Mesothelial cell of epicardium (in vitro differentiated cells): ENCODE measurements around the gene CABP1. TPM values are rescaled to one million over a fixed set of nuclear protein-coding genes. Genes with fewer than 3 reads are reported as not detected.

Source experiments
- DNase-seq, 2 experiments: peaks; one replicate each; pipeline ENCODE4 v3.0.0; 2021; ENCODE audit warnings: low spot score in 2 of 2; ENCODE audit not compliant: unreplicated experiment in 2 of 2
- H3K27ac Mint-ChIP-seq: 2 replicates; pipeline ENCODE4 v1.8.0; 2021; ENCODE audit warnings: mixed read lengths
- H3K27me3 Mint-ChIP-seq: 2 replicates; pipeline ENCODE4 v1.8.0; 2021; ENCODE audit warnings: low read depth, mixed read lengths
- H3K36me3 Mint-ChIP-seq: 2 replicates; pipeline ENCODE4 v1.8.0; 2021; ENCODE audit warnings: mixed read lengths
- H3K4me1 Mint-ChIP-seq: 2 replicates; pipeline ENCODE4 v1.8.0; 2021; ENCODE audit warnings: mixed read lengths
- H3K4me3 Mint-ChIP-seq: 2 replicates; pipeline ENCODE4 v1.8.0; 2021; ENCODE audit warnings: mild to moderate bottlenecking, moderate library complexity, mixed read lengths
- H3K9me3 Mint-ChIP-seq: 2 replicates; pipeline ENCODE4 v1.8.0; 2021; ENCODE audit warnings: mixed read lengths
- total RNA-seq: library from RNA; stranded (reverse); gene quantifications from 3 replicates; pipeline ENCODE4 v1.2.1, GENCODE V29; 2021
- TF ChIP-seq, protein P1 (sequence below): fragments of 200-600 bp; sonication (generic); IDR thresholded peaks from one replicate; pipeline ENCODE4 v1.5.0; 2021; ENCODE audit warnings: antibody characterized with exemption; ENCODE audit not compliant: unreplicated experiment

Gene CABP1
- total RNA-seq, 1 donor from 2014 or later, result 1.1 TPM

DNA sequence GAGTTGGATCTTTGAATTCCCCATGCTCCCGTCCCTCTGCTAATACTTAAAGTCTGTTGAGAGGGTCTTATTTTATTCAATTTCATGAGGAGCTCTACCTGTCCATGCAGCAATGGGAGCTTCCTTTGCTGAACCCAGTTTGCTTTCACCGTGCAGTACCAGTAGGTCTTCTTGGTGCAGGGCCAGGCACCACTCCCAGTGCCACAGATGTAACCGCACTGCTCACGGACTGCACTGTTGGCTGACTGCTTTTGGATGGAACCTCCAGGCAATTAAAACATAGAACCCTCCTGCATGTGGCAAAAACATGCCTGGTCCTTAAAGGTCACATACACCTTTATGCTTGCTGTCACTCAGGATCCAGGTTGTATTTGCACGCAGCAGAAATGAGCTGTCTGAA is 9.3 kb upstream of the CABP1 start:
- H3K4me3 Mint-ChIP-seq, result no peak overlapping the region
- no peaks in the 10 kb centered on the region for H3K9me3 Mint-ChIP-seq
- DNase-seq, result no peak
- no peaks in the 10 kb centered on the region for H3K4me1 Mint-ChIP-seq
- H3K27me3 Mint-ChIP-seq, result peaks cover 27% of the 10 kb centered on the region
- H3K36me3 Mint-ChIP-seq, result no peaks in the 10 kb centered on the region
- TF ChIP-seq, protein P1, sequence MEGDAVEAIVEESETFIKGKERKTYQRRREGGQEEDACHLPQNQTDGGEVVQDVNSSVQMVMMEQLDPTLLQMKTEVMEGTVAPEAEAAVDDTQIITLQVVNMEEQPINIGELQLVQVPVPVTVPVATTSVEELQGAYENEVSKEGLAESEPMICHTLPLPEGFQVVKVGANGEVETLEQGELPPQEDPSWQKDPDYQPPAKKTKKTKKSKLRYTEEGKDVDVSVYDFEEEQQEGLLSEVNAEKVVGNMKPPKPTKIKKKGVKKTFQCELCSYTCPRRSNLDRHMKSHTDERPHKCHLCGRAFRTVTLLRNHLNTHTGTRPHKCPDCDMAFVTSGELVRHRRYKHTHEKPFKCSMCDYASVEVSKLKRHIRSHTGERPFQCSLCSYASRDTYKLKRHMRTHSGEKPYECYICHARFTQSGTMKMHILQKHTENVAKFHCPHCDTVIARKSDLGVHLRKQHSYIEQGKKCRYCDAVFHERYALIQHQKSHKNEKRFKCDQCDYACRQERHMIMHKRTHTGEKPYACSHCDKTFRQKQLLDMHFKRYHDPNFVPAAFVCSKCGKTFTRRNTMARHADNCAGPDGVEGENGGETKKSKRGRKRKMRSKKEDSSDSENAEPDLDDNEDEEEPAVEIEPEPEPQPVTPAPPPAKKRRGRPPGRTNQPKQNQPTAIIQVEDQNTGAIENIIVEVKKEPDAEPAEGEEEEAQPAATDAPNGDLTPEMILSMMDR, result no peak
- H3K27ac Mint-ChIP-seq, result no peak overlapping the region

DNA sequence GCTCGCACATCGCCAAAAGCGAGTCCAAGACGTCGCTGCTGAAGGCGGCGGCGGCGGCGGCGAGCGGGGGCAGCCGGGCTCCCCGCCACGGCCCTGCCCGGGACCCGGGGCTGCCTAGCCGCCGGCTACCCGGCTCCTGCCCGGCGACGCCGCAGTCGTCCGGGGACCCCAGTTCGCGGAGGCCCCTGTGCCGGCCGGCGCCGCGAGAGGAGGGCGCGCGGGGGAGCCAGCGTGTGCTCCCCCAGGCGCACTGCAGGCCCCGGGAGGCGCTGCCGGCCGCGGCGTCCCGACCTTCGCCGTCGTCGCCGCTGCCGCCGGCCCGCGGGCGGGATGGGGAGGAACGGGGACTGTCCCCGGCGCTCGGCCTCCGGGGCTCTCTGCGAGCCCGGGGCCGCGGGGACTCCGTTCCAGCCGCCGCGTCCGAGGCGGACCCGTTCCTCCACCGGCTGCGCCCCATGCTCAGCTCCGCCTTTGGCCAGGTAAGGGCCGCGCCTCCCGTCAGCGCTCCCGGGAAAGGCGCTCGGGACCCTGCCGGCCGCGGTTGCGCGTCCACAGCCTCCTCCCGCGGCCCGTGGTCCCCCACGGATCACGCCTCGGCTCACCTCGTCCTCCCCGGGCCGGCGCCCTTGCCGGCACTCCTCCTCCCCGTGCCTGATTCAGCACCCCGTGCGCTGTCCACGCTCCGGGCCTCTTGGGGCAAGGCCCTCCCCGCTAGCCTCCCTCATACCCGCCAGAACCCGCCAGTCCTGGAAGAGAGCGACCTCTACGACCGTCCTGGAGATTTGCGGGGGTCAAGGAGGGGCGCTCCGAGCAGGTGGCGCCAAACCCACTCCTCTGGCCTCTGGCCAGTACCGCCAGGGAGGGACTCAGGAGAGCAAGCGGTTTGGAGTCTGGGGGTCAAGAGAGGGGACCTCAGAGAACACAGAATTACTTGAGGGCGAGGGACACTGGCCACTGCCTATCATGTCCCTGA is 721 bp downstream of the CABP1 start:
- H3K9me3 Mint-ChIP-seq, result no peaks in the 10 kb centered on the region
- H3K27me3 Mint-ChIP-seq, result peaks cover 82% of the 10 kb centered on the region
- H3K4me1 Mint-ChIP-seq, result peaks cover 5% of the 10 kb centered on the region
- DNase-seq, result peak; percentile 37 to 80
- TF ChIP-seq, protein P1, result no peak
- no peaks in the 10 kb centered on the region for H3K36me3 Mint-ChIP-seq
- no peak overlapping the region for H3K27ac Mint-ChIP-seq
- peak overlapping the region; percentile 64 for H3K4me3 Mint-ChIP-seq

DNA sequence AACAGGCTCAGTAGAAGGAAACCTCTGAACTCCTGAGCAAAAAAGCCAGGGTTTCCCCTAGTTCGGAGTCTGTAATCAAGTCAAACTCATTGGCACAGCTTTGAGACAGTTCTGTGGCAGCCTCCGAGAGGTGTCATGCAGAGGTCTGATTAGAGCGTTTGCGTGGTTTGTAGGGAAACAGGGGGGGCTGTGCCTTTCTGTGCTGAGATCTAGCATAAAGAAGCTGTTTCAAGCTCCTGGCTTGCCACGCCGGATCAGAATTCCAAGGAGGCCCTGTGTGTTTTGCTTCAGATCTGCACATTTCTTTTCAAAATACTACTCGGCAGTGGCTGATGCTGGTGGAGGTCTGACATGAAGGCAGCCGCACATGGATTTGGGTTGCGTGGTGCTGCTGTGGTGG is 1.7 kb downstream of the CABP1 start:
- TF ChIP-seq, protein P1, result no peak
- DNase-seq, result no peak
- peaks cover 5% of the 10 kb centered on the region for H3K4me1 Mint-ChIP-seq
- no peaks in the 10 kb centered on the region for H3K9me3 Mint-ChIP-seq
- H3K36me3 Mint-ChIP-seq, result no peaks in the 10 kb centered on the region
- peaks cover 84% of the 10 kb centered on the region for H3K27me3 Mint-ChIP-seq
- no peak overlapping the region for H3K27ac Mint-ChIP-seq
- H3K4me3 Mint-ChIP-seq, result peak overlapping the region; percentile 64

DNA sequence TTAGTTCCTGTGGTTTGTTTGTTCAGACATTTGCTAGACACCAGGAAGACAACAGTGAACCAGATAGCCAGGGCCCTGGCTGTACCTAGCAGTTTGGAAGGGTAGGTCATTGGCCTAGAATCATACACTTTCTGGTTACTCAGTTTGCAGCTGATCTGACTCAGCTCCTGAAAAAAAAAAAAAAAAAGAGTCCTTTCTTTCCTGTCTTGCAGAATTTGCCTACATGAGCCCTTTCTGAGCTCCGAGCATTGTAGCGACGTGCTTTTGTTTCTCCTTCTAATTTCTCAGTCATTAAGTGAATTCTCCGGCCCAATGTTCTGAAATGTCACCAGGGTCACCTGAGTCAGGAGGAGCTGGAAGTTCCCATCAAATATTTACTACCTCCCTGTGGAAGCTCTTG is 2.4 kb downstream of the CABP1 start:
- Mint-ChIP-seq H3K27me3 (peaks cover 79% of the 10 kb centered on the region), H3K27ac (no peak overlapping the region), H3K36me3 (no peaks in the 10 kb centered on the region), H3K4me3 (no peak overlapping the region), H3K9me3 (no peaks in the 10 kb centered on the region), H3K4me1 (peaks cover 5% of the 10 kb centered on the region)
- TF ChIP-seq, protein P1, result no peak
- DNase-seq, result no peak

DNA sequence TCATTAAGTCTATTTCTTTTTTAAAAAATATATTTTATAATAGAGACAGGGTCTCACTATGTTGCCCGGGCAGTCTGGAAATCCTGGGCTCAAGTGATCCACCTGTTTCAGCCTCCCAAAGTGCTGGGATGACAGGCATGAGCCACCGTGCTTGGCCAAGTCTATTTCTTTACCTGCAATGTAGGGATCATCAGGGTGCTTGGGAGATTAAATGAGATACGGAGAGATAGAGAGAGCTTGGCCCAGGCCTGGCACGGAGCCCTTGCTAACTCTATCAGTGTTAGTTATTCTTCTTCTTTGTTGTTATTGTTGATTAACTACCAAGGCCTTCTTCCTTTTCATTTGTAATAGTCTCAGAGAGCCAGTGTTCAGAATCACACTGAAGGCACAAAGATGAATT is 3.1 kb downstream of the CABP1 start:
- Mint-ChIP-seq H3K9me3 (no peaks in the 10 kb centered on the region), H3K27me3 (peaks cover 76% of the 10 kb centered on the region), H3K27ac (no peak overlapping the region), H3K4me3 (no peak overlapping the region), H3K4me1 (peaks cover 5% of the 10 kb centered on the region), H3K36me3 (no peaks in the 10 kb centered on the region)
- TF ChIP-seq, protein P1, result no peak
- DNase-seq, result no peak
